HFF-Myc (cell line): ENCODE data around the gene RNF213.

Source experiments
- DNase-seq: peaks from one replicate; pipeline ENCODE4 v3.0.0-alpha.2; 2011; ENCODE audit warnings: low read depth; ENCODE audit errors: extremely low read depth
- H3K4me3 ChIP-seq: replicated peaks from 2 replicates; pipeline ENCODE4 v1.5.1; 2011; ENCODE audit warnings: low read depth, mild to moderate bottlenecking, control low read depth, low read length
- TF ChIP-seq, protein P1 (sequence below): IDR thresholded peaks from 2 replicates; pipeline ENCODE4 v1.5.1; 2012; ENCODE audit warnings: mild to moderate bottlenecking, low read depth, low read length, control low read depth; ENCODE audit errors: missing control alignments

RNF213 gene

DNA sequence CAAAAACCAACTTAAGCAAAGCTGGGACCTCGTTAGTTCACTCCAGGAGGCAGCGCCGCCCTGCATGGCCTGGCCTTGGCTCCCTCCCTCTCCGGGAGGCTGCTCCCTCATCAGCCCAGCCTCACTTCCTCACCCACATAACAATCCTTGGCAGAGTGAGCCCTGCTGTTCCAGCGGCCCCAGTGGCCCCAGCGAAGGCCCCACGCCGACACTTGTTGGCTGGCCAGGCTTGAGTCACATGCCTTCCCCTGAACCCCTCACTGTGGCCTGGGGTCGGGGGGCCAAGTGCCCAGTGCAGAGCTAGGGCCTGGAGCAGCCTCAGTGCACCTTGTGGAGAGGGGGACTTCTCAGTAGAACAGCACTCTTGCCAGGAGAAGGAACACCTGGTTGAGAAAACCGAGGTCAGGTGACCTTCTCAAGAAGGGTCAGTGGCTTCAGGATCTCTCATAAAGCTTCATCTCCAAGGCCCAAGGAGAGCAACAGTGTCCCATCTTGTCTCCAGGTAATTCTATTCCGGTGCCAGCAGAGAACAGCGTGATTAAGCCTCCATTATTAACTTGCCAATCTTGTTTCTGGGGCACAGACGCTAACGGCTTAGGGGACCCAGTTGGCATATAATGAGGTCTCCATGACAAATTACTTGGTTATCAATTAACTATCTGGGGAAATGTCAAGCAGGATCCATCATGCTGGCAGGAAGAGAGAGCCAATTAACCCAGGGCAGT lies 181.1 kb downstream of the RNF213 start:
- DNase-seq = no peak
- TF ChIP-seq, protein P1, sequence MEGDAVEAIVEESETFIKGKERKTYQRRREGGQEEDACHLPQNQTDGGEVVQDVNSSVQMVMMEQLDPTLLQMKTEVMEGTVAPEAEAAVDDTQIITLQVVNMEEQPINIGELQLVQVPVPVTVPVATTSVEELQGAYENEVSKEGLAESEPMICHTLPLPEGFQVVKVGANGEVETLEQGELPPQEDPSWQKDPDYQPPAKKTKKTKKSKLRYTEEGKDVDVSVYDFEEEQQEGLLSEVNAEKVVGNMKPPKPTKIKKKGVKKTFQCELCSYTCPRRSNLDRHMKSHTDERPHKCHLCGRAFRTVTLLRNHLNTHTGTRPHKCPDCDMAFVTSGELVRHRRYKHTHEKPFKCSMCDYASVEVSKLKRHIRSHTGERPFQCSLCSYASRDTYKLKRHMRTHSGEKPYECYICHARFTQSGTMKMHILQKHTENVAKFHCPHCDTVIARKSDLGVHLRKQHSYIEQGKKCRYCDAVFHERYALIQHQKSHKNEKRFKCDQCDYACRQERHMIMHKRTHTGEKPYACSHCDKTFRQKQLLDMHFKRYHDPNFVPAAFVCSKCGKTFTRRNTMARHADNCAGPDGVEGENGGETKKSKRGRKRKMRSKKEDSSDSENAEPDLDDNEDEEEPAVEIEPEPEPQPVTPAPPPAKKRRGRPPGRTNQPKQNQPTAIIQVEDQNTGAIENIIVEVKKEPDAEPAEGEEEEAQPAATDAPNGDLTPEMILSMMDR = no peak
- no peak overlapping the region for H3K4me3 ChIP-seq

DNA sequence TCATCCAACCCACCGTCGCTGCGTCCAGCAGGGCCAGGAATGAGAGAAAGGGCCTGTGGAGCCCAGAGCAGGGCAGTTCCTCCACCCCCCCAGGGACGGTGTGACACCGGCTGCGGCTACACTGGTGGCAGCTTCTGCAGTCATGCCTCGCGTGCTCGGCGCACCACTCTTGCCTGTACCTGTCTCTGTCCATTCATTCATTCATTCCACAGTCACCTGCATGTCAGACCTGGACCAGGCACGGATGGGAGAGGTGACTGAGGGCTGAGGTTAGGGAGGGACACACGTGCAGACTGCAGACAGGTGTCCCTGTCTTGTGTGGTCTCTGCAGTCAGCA lies 181.6 kb downstream of the RNF213 start:
- no peak for DNase-seq
- H3K4me3 ChIP-seq = no peak overlapping the region
- TF ChIP-seq, protein P1 = no peak

DNA sequence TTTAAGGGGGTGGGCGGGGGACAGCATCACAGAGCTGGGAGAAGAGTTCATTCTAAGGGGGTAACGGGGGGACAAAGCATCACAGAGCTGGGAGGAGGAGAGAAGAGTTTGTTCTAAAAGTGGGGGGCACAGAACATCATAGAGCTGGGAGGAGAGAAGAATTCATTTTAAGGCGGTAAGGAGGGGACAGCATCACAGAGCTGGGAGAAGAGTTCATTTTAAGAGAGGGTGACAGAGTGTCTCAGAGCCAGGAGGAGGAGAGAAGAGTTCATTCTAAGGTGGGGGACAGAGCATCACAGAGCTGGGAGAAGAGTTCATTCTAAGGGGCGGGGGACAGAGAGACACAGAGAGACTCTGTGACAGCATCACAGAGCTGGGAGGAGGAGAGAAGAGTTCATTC lies 182.1 kb downstream of the RNF213 start:
- no peak overlapping the region for H3K4me3 ChIP-seq
- TF ChIP-seq, protein P1 = no peak
- DNase-seq = no peak

DNA sequence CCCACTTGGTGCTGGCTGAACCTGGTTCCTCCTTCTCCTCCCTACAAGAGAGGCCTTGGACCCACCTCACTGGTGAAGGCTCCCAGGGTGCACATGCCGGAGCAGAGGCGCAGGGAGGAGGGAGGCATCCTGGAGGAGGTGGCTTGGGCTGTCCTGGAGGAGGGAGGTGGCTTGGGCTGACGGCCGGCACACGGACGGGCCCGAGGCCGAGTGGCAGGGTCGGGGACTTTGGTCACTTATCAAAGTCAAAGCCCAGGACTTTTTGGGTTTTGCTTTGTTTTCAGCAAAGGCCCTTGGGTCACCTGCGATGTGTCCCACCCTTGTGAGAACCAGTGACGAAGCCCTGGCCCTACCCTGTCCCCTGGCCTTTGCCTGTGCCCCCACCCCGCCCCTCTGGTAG lies 182.8 kb downstream of the RNF213 start:
- no peak overlapping the region for H3K4me3 ChIP-seq
- TF ChIP-seq, protein P1 = no peak
- DNase-seq = no peak

DNA sequence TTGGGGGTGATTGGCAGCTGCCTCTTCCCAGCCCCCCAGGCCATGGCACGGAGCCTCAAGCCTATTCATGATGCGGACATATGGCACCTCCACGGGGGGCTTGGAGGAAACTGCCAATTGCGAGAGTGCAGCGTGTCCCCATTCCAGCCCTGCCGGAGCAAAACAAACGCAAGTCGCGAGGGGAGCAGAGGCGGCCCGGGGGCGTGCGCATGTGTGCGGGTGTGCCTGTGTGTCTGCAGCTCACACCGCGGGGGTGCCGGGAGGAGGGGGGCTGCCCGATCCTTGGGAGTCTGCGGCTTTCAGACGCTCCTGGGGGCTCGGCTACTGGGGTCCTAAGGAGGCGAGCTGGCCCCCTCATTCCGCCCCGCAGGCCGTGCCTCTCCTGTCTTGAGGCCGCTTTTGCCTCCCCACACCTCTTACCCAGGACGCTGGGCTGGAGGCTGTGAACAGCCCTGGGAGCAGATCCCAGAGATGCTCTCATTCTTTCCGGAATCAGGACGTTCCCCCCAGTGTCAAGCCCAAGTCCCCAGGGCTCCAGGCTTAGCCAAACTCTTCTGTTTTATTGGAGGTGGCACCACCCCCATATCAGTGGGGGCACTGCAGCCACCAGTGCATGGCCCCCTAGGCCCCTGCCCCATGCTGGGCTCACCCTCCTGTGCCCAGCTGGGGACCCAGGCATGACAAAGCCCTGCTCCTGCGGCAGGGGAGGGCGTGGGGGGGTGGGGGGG lies 183.4 kb downstream of the RNF213 start:
- TF ChIP-seq, protein P1 = no peak
- DNase-seq = no peak
- no peak overlapping the region for H3K4me3 ChIP-seq

DNA sequence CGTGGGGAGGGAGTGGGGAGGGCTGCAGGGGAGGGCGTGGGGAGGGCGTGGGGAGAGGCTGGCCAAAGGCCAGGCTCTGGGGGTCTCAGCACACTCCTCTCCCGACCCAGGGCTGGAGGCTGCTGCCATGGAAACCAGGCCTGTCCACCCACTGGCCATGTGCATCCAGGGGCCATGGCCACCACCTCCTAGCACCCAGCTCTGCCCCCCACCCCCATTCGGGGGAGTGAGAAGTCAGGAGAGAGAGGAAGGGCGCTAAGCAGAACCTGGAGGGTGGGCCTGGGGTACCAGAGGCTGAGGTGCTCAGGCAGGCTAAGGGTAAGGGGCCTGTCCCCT lies 184.0 kb downstream of the RNF213 start:
- no peak overlapping the region for H3K4me3 ChIP-seq
- TF ChIP-seq, protein P1 = no peak
- DNase-seq = no peak
